ENCODE data around the gene TYW3. TPM values are rescaled to one million over a fixed set of nuclear protein-coding genes. Genes with fewer than 3 reads are reported as not detected.

TYW3 gene
- total and polyA plus RNA-seq, 2 of the 13 experiments (the other 11 are each of a cell fraction or from before 2014, with no cell fraction given): 17.6 to 45.8 TPM

DNA sequence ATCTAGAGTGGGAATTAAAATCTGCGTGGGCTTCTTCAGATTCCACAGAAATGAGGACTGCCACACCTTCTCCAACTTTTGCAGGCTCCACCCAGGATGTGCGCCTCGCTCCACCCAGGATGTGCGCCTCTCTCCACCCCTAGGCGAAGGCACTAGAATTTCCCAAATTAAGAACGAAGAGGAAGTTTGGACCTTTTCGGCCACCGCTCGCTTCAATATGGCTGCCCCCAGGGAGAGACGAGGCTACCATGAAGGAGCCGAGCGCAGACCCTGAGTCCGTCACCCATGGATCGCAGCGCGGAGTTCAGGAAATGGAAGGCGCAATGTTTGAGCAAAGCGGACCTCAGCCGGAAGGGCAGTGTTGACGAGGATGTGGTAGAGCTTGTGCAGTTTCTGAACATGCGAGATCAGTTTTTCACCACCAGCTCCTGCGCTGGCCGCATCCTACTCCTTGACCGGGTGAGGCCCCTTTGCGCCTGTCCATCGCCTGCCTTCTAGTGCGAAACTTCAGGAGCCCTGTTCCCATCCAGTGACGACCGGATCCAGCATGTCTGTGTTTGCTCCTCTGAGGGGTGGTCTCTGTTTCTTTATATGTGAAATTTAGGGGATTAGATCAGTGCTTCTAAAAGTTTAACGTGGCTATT lies at the start of gene TYW3, which contains the start of gene CRYZ (continued):
- 0 out of 2 replicates have a peak, but pooled peaks have one; percentile 53 for TF ChIP-seq ZNF766 (CRISPR knock-in tag; IDR thresholded peaks at IDR 0.05; ENCODE audit: borderline replicate concordance)
- TF ChIP-seq CAMTA2 (CRISPR knock-in tag; IDR thresholded peaks at IDR 0.05; ENCODE audit: borderline replicate concordance): no peak
- TF ChIP-seq POGK (CRISPR knock-in tag; conservative IDR thresholded peaks at IDR 0.05): peak; percentile 77; the same call in 1 of the 2 replicates
- peak; percentile 87 for TF ChIP-seq HIVEP1 (CRISPR knock-in tag; IDR thresholded peaks at IDR 0.05)
- TF ChIP-seq FOXM1 (CRISPR knock-in tag; IDR thresholded peaks at IDR 0.05): no peak
- no peak for TF ChIP-seq ZKSCAN5 (CRISPR knock-in tag; IDR thresholded peaks at IDR 0.05)
- no peak for TF ChIP-seq SMC3 (IDR thresholded peaks at IDR 0.05; ENCODE audit: low read length)
- peak; percentile 50; the same call in 1 of the 2 replicates for TF ChIP-seq TARDBP (CRISPR knock-in tag; IDR thresholded peaks at IDR 0.05)
- peak; percentile 90 for TF ChIP-seq TAF1 (CRISPR knock-in tag; IDR thresholded peaks at IDR 0.05)
- TF ChIP-seq IRX3 (CRISPR knock-in tag; IDR thresholded peaks at IDR 0.05; ENCODE audit: borderline replicate concordance, low read depth): no peak
- TF ChIP-seq NBN (conservative IDR thresholded peaks at IDR 0.05): no peak
- TF ChIP-seq SSRP1 (CRISPR knock-in tag; IDR thresholded peaks at IDR 0.05): no peak
- TF ChIP-seq THAP11 (CRISPR knock-in tag; IDR thresholded peaks at IDR 0.05): peak; percentile 86
- peak; percentile 90 for TF ChIP-seq YEATS4 (CRISPR knock-in tag; IDR thresholded peaks at IDR 0.05; ENCODE audit: borderline replicate concordance)
- TF ChIP-seq, protein P1, sequence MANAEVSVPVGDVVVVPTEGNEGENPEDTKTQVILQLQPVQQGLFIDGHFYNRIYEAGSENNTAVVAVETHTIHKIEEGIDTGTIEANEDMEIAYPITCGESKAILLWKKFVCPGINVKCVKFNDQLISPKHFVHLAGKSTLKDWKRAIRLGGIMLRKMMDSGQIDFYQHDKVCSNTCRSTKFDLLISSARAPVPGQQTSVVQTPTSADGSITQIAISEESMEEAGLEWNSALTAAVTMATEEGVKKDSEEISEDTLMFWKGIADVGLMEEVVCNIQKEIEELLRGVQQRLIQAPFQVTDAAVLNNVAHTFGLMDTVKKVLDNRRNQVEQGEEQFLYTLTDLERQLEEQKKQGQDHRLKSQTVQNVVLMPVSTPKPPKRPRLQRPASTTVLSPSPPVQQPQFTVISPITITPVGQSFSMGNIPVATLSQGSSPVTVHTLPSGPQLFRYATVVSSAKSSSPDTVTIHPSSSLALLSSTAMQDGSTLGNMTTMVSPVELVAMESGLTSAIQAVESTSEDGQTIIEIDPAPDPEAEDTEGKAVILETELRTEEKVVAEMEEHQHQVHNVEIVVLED (CRISPR knock-in tag; IDR thresholded peaks at IDR 0.05; ENCODE audit: borderline replicate concordance): peak; percentile 61; the same call in 1 of the 2 replicates
- TF ChIP-seq TAF15 (IDR thresholded peaks at IDR 0.05; ENCODE audit: low read depth, low read length, poor library complexity, severe bottlenecking): no peak
- TF ChIP-seq HNRNPUL1 (IDR thresholded peaks at IDR 0.05; ENCODE audit: low read depth, low read length): no peak
- peak; percentile 26; the same call in 1 of the 2 replicates for TF ChIP-seq ZSCAN9 (CRISPR knock-in tag; IDR thresholded peaks at IDR 0.05; ENCODE audit: borderline replicate concordance)
- no peak for TF ChIP-seq GABPA (IDR thresholded peaks at IDR 0.05; ENCODE audit: low read depth, low read length)
- TF ChIP-seq GABPA (CRISPR knock-in tag; IDR thresholded peaks at IDR 0.05; ENCODE audit: low read depth): peak; percentile 72
- 0 out of 2 replicates have a peak, but pooled peaks have one; percentile 75 for TF ChIP-seq ZBTB20 (CRISPR knock-in tag; IDR thresholded peaks at IDR 0.05; ENCODE audit: borderline replicate concordance, low read depth)
- peak; percentile 88 for TF ChIP-seq MED8 (CRISPR knock-in tag; IDR thresholded peaks at IDR 0.05; ENCODE audit: insufficient replicate concordance)
- peak; percentile 80 for TF ChIP-seq ZNF317 (CRISPR knock-in tag; IDR thresholded peaks at IDR 0.05)
- 0 out of 2 replicates have a peak, but pooled peaks have one; percentile 15 for TF ChIP-seq ETV6 (CRISPR knock-in tag; conservative IDR thresholded peaks at IDR 0.05)
- TF ChIP-seq KLF12 (CRISPR knock-in tag; IDR thresholded peaks at IDR 0.05; ENCODE audit: borderline replicate concordance): peak; percentile 66; the same call in 1 of the 2 replicates
- TF ChIP-seq ZNF224 (CRISPR knock-in tag; IDR thresholded peaks at IDR 0.05): peak; percentile 85; the same call in 1 of the 2 replicates

All from HepG2 (cell line).